GM12865 (cell line): ENCODE data around the gene IFI30.

Experiments used
- DNase-seq: peaks from one replicate; pipeline ENCODE4 v3.0.0; 2010; ENCODE audit warnings: low read depth
- H3K4me3 ChIP-seq: 2 replicates; pipeline ENCODE4 v1.5.1; 2011; ENCODE audit warnings: mild to moderate bottlenecking, low read depth, low read length, control low read depth
- TF ChIP-seq, protein P1 (sequence below): IDR thresholded peaks from 2 replicates; pipeline ENCODE4 v1.5.1; 2011; ENCODE audit warnings: low read length, control low read depth, low read depth, inconsistent platforms; ENCODE audit not compliant: insufficient read depth; ENCODE audit errors: missing control alignments

The IFI30 gene

GRCh38 chr19:18143902-18144301, 29.7 kb upstream of the IFI30 start:
- H3K4me3 ChIP-seq, result no peak overlapping the region
- TF ChIP-seq, protein P1, sequence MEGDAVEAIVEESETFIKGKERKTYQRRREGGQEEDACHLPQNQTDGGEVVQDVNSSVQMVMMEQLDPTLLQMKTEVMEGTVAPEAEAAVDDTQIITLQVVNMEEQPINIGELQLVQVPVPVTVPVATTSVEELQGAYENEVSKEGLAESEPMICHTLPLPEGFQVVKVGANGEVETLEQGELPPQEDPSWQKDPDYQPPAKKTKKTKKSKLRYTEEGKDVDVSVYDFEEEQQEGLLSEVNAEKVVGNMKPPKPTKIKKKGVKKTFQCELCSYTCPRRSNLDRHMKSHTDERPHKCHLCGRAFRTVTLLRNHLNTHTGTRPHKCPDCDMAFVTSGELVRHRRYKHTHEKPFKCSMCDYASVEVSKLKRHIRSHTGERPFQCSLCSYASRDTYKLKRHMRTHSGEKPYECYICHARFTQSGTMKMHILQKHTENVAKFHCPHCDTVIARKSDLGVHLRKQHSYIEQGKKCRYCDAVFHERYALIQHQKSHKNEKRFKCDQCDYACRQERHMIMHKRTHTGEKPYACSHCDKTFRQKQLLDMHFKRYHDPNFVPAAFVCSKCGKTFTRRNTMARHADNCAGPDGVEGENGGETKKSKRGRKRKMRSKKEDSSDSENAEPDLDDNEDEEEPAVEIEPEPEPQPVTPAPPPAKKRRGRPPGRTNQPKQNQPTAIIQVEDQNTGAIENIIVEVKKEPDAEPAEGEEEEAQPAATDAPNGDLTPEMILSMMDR, result no peak
- DNase-seq, result no peak

- no peak for DNase-seq
- TF ChIP-seq, protein P1, result no peak
- no peak overlapping the region for H3K4me3 ChIP-seq
Observed at GRCh38 chr19:18144361-18144760, 29.3 kb upstream of the IFI30 start.

GRCh38 chr19:18144906-18145305, 28.7 kb upstream of the IFI30 start:
- TF ChIP-seq, protein P1, result no peak
- DNase-seq, result no peak
- H3K4me3 ChIP-seq, result no peak overlapping the region

- TF ChIP-seq, protein P1, result no peak
- no peak overlapping the region for H3K4me3 ChIP-seq
- DNase-seq, result no peak
Observed at GRCh38 chr19:18145391-18145999, 28.1 kb upstream of the IFI30 start.

GRCh38 chr19:18147396-18147795, 26.2 kb upstream of the IFI30 start:
- no peak overlapping the region for H3K4me3 ChIP-seq
- no peak for DNase-seq
- TF ChIP-seq, protein P1, result no peak

DNA sequence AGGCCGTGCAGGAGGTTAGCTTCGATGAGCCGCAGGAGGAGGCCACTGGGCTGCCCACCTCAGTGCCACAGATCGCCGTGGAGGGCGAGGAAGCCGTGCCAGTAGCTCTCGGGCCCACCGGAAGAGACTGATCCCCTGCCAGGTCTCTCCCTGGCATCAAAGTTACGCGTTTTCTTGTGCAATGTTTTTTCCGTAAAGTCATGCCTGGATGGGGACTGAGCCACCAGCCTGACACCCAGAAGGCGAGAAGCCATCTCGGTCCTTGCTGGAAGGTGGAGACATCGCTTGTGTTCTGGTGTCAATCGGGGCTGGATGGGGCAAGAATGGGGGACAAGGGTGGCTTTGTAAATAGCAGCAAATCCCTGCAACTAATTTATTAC, 24.0 kb upstream of the IFI30 start:
- TF ChIP-seq, protein P1, result no peak
- DNase-seq, result no peak
- no peak overlapping the region for H3K4me3 ChIP-seq

GRCh38 chr19:18150776-18151624, 22.6 kb upstream of the IFI30 start:
- H3K4me3 ChIP-seq, result no peak overlapping the region
- TF ChIP-seq, protein P1, result no peak
- DNase-seq, result no peak
